ENCODE data around the gene DZIP3.

DZIP3 gene

DNA sequence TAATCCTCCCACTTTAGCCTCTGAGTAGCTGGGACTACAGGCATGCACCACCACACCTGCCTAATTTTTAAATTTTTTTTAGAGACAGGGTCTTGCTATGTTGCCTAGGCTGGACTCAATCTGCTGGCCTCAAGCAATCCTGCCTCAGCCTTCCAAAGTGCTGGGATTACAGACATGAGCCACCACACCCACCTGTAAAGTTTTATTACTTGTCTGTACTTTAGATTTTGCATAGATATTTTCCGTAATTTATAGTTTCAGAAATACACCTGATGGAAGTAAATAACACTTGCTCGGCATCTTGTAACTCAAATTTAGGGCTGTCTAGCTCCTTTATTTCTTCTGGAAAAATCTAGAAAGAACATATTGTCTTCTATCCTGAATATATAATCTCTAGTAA, 5.8 kb downstream of the DZIP3 start:
- no peak for DNase-seq (ENCODE audit: low read depth)
- TF ChIP-seq, protein P1, sequence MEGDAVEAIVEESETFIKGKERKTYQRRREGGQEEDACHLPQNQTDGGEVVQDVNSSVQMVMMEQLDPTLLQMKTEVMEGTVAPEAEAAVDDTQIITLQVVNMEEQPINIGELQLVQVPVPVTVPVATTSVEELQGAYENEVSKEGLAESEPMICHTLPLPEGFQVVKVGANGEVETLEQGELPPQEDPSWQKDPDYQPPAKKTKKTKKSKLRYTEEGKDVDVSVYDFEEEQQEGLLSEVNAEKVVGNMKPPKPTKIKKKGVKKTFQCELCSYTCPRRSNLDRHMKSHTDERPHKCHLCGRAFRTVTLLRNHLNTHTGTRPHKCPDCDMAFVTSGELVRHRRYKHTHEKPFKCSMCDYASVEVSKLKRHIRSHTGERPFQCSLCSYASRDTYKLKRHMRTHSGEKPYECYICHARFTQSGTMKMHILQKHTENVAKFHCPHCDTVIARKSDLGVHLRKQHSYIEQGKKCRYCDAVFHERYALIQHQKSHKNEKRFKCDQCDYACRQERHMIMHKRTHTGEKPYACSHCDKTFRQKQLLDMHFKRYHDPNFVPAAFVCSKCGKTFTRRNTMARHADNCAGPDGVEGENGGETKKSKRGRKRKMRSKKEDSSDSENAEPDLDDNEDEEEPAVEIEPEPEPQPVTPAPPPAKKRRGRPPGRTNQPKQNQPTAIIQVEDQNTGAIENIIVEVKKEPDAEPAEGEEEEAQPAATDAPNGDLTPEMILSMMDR (IDR thresholded peaks at IDR 0.05; ENCODE audit: low read length, missing control alignments), result no peak
- no peak overlapping the region for H3K4me3 ChIP-seq (replicated peaks; ENCODE audit: low read depth, low read length)

DNA sequence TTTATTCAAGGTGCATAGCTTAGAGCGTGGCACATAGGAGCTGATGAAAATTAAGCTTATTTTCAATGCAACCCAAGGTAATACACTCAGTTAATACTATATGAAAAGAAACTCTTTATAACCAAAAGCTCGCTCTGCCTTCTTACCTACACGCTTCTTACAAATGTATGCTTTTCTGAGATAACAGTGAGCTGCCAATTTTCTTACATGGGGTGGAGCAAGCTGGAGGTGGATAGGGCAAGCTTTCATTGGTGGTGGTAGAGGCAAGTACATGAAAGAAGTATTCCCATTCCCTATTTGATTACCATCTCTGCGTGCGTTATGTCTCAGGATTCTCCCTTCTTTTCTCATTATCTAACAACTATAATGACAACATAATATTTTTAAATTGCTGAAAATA, 8.9 kb downstream of the DZIP3 start:
- TF ChIP-seq, protein P1 (IDR thresholded peaks at IDR 0.05; ENCODE audit: low read length, missing control alignments), result no peak
- no peak overlapping the region for H3K4me3 ChIP-seq (replicated peaks; ENCODE audit: low read depth, low read length)
- no peak for DNase-seq (ENCODE audit: low read depth)

DNA sequence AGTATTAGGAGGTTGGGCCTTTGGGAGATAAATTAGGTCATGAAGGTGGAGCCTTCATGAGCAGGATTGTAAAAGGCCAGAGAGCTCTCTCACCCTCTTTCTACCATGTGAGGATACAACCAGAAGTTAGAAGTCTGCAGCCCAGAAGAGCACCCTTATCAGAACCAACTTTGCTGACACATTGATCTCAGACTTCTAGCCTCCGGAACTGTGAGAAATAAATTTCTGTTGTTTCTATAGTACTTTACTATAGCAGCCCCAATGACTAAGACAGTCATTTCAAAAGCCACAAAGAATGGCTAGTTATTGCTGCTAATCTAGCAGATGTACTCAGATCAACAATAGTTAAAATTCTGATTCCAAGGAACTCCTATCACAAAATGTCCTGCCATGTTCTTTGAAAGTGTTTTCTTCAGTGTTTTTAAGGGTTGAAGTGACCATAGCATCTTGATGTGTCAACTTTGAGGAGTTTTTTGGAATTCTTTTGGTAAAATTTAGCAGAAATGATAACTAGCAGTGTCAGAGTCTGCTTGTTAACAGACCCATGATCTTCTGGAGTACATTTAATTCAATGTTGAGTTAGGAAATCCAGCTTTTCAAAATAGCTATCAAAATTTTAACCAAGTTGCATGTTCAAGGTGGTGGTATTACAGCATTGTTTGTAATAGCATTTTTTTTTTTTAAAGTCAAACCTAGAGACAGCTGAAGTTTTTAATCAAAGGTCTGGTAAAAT, 10.3 kb downstream of the DZIP3 start:
- TF ChIP-seq, protein P1 (IDR thresholded peaks at IDR 0.05; ENCODE audit: low read length, missing control alignments), result no peak
- no peak overlapping the region for H3K4me3 ChIP-seq (replicated peaks; ENCODE audit: low read depth, low read length)
- no peak for DNase-seq (ENCODE audit: low read depth)

DNA sequence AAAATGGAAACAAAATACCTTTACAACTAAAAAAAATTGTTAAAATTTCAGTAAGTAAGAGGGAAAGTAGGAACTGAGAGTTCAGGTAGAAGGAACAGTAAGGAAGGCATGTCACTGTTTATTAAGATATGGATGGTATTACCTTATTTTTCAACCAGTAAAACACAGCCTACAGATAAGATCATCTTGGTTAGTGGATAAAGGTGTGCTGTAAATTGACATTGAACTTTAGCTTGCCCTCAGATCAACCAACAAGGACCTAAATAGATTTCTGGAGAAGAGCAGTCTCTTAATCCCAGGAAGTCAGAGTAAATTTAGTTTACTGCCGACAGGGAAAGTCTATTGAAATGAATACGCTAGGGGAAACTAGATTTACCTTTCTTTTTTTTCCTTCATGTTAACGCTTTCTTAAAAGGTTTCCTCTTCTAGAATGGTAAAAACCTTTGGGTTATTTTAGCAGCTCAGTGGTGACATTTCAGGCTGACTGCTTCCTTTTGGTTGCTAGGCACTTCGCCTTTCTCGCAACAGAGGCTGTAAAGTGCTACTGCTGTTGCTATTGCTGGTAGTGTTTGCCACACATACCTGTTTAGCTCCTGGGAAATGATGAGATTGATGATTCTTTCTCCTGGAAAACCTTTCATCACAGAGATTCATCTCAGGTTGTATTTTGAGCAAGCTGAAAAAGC, 12.9 kb downstream of the DZIP3 start:
- no peak for DNase-seq (ENCODE audit: low read depth)
- TF ChIP-seq, protein P1 (IDR thresholded peaks at IDR 0.05; ENCODE audit: low read length, missing control alignments), result no peak
- no peak overlapping the region for H3K4me3 ChIP-seq (replicated peaks; ENCODE audit: low read depth, low read length)

DNA sequence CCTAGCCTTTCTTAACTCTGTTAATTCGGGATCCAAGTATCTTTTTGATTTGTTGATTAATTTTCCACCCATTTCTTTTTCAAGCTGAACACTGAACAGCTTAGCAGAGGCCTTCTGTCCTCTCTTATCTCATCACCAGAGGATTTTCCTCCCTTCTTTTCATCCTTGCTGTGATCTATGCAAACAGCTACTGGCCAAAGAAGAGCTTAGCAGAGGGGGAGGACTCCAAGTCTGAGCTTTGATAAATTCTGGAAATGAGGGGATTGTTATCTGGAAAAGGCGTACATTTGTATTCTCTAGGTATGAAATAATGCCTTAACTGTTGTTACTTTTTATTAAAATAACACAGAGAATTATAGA, 13.4 kb downstream of the DZIP3 start:
- TF ChIP-seq, protein P1 (IDR thresholded peaks at IDR 0.05; ENCODE audit: low read length, missing control alignments), result no peak
- no peak for DNase-seq (ENCODE audit: low read depth)
- H3K4me3 ChIP-seq (replicated peaks; ENCODE audit: low read depth, low read length), result no peak overlapping the region

DNA sequence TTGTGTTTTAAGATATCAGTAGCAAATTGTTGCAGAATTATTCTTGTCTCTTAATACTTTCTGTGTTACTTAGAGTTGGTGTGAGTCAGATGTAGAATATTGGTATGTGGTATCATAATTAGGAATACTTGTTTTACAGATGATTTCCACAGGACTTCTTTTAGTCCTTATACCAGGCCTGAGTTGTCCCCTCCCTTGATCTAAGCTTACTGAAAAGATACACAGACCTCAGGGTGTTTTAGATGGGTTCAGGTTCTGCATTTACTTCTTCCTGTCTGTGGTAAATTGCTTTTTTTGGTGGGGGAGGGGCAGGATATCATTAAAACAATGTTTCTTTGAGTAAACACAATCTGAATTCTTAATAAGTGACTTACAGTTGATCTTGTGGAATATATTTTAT, 14.2 kb downstream of the DZIP3 start:
- TF ChIP-seq, protein P1 (IDR thresholded peaks at IDR 0.05; ENCODE audit: low read length, missing control alignments), result no peak
- DNase-seq (ENCODE audit: low read depth), result no peak
- no peak overlapping the region for H3K4me3 ChIP-seq (replicated peaks; ENCODE audit: low read depth, low read length)

DNA sequence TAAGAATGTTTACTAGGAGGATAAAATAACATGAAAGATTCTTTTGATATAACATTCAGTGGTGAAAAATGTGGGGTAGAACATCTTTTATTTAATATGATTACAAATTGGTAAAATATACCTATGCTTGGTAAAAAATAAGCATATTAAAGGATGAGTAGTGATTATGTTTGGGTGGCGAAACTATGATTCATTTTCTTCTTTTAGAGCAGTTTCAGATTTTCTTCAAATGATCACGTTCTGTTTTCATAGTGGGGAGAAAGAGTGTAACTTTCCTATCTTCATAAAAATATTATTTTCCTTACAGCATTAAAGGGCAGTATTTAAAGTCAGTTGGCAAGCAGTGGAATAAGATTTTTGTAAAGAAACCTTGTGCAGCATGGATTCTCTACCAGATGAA, 15.5 kb downstream of the DZIP3 start:
- TF ChIP-seq, protein P1 (IDR thresholded peaks at IDR 0.05; ENCODE audit: low read length, missing control alignments), result no peak
- H3K4me3 ChIP-seq (replicated peaks; ENCODE audit: low read depth, low read length), result no peak overlapping the region
- no peak for DNase-seq (ENCODE audit: low read depth)
